ENCODE results near the gene COX14.

DNA sequence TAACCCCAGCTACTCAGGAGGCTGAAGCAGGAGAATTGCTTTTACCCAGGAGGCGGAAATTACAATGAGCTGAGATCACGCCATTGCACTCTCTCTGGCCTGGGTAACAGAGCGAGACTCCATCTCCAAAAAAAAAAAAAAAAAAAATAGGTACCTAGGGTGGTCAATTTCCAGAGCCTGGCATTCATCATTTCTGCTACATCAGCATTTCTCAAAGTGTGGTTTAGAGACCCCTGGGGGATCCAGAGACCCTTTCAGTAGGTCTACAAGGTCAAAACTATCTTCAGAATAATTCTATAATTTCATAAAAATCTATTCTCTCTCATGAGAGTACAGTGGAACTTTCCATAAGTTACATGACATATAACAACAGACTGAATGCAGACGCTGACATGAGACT is 35.2 kb downstream of the COX14 start:
- TF ChIP-seq, protein P1, sequence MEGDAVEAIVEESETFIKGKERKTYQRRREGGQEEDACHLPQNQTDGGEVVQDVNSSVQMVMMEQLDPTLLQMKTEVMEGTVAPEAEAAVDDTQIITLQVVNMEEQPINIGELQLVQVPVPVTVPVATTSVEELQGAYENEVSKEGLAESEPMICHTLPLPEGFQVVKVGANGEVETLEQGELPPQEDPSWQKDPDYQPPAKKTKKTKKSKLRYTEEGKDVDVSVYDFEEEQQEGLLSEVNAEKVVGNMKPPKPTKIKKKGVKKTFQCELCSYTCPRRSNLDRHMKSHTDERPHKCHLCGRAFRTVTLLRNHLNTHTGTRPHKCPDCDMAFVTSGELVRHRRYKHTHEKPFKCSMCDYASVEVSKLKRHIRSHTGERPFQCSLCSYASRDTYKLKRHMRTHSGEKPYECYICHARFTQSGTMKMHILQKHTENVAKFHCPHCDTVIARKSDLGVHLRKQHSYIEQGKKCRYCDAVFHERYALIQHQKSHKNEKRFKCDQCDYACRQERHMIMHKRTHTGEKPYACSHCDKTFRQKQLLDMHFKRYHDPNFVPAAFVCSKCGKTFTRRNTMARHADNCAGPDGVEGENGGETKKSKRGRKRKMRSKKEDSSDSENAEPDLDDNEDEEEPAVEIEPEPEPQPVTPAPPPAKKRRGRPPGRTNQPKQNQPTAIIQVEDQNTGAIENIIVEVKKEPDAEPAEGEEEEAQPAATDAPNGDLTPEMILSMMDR (IDR thresholded peaks at IDR 0.05; ENCODE audit: insufficient read depth, low read depth, low read length), result no peak
- TF ChIP-seq EZH2 (IDR thresholded peaks at IDR 0.05; ENCODE audit: insufficient read depth, low read length), result no peak
